HepG2 (cell line): ENCODE data around the gene MUC21. TPM values are rescaled to one million over a fixed set of nuclear protein-coding genes. Genes with fewer than 3 reads are reported as not detected.

ENCODE experiments used
- ATAC-seq: fragments of 200-7000 bp; cut with Tn5 transposase; 3 replicates; pipeline ENCODE4 v1.9.1; 2020; ENCODE audit warnings: mild to moderate bottlenecking, moderate library complexity
- BruUV-seq: library from RNA; stranded (reverse); fragments of 400-500 nt; replicated peaks from 2 replicates; lab custom pipeline; 2021; lab: Mats Ljungman, UMichigan
- CTCF ChIA-PET: fragments of 300-600 bp; formaldehyde crosslinking; extraction: SDS; loops from one replicate; lab custom pipeline; 2021; ENCODE audit warnings: low total read pairs, inconsistent platforms, low intra/inter-chr PET ratio; lab: Yijun Ruan, JAX
- POLR2A ChIA-PET: fragments of 350-600 bp; sonication (Branson Sonifier 250); formaldehyde crosslinking; loops from one replicate; lab custom pipeline; 2020; ENCODE audit warnings: antibody characterized with exemption, inconsistent platforms; lab: Yijun Ruan, JAX
- DNase-seq: peaks from one replicate; pipeline ENCODE4 v3.0.0-alpha.2; 2015; ENCODE audit warnings: low spot score
- FAIRE-seq: peaks from 3 replicates; lab custom pipeline; 2011; peaks lifted over from hg19 to GRCh38; lab: Jason Lieb, UNC
- H2AFZ ChIP-seq: one replicate; pipeline ENCODE4 v1.6.1; 2011; ENCODE audit warnings: low read length, inconsistent platforms
- H3K27ac ChIP-seq: fragments of 300-600 bp; 3 replicates; pipeline ENCODE4 v1.8.0; 2011; ENCODE audit warnings: mixed run types, mild to moderate bottlenecking, mixed read lengths, low read length, inconsistent platforms; ENCODE audit not compliant: insufficient read depth; ENCODE audit errors: extremely low read length
- H3K27me3 ChIP-seq, 2 experiments: fragments of 200-600 bp in 1 of 2; 2 replicates in 1 of 2; 3 replicates in 1 of 2; pipeline versions ENCODE4 v1.6.0 to v1.8.0; 2011; ENCODE audit warnings: low read length in 2 of 2, mild to moderate bottlenecking in 2 of 2, moderate library complexity in 2 of 2, inconsistent platforms in 1 of 2; ENCODE audit not compliant: insufficient read depth in 2 of 2, control insufficient read depth in 1 of 2
- H3K36me3 ChIP-seq, 2 experiments: fragments of 200-600 bp in 1 of 2; replicated peaks in 1 of 2; 2 replicates in 1 of 2; 3 replicates in 1 of 2; pipeline versions ENCODE4 v1.5.1 to v1.8.0; 2011; ENCODE audit warnings: low read length in 2 of 2, inconsistent platforms in 1 of 2; ENCODE audit not compliant: insufficient read depth in 2 of 2, control insufficient read depth in 1 of 2
- H3K4me1 ChIP-seq: 2 replicates; pipeline ENCODE4 v1.5.1; 2012; ENCODE audit warnings: low read length, inconsistent platforms; ENCODE audit not compliant: insufficient read depth
- H3K4me2 ChIP-seq: 2 replicates; pipeline ENCODE4 v1.6.0; 2011; ENCODE audit warnings: low read depth, low read length, inconsistent platforms
- H3K4me3 ChIP-seq, 3 experiments: fragments of 200-600 bp in 1 of 3; sonication (generic), shearing (Covaris generic) in 1 of 3; replicated peaks in 1 of 3; 2 replicates each; pipeline ENCODE4 v1.5.1; 2011 to 2016; ENCODE audit warnings: low read length in 3 of 3, inconsistent platforms in 2 of 3, low read depth in 2 of 3, mild to moderate bottlenecking in 2 of 3, control low read depth in 1 of 3, mixed read lengths in 1 of 3; ENCODE audit not compliant: insufficient read depth in 1 of 3
- H3K79me2 ChIP-seq: one replicate; pipeline ENCODE4 v1.6.1; 2011; ENCODE audit warnings: low read length, inconsistent platforms; ENCODE audit not compliant: insufficient read depth
- H3K9ac ChIP-seq: 2 replicates; pipeline ENCODE4 v1.6.0; 2011; ENCODE audit warnings: mild to moderate bottlenecking, low read depth, low read length, inconsistent platforms; ENCODE audit not compliant: insufficient read depth
- H3K9me3 ChIP-seq: 2 replicates; pipeline ENCODE4 v1.5.1; 2012; ENCODE audit warnings: mild to moderate bottlenecking, low read length
- H4K20me1 ChIP-seq: 2 replicates; pipeline ENCODE4 v1.6.0; 2011; ENCODE audit warnings: inconsistent platforms, mild to moderate bottlenecking, low read length, moderate library complexity; ENCODE audit not compliant: insufficient read depth
- HOXA7 ChIP-seq: sonication (generic); formaldehyde crosslinking; IDR thresholded peaks from 2 replicates; pipeline ENCODE4 v1.8.1; 2022; ENCODE audit warnings: mild to moderate bottlenecking, missing genetic modification reagents, moderate library complexity
- ISX ChIP-seq: sonication (generic); formaldehyde crosslinking; conservative IDR thresholded peaks from 2 replicates; pipeline ENCODE4 v1.5.0; 2020; ENCODE audit warnings: missing genetic modification reagents
- SAFB2 ChIP-seq: sonication (generic); formaldehyde crosslinking; IDR thresholded peaks from 2 replicates; pipeline ENCODE4 v1.5.1; 2020; ENCODE audit warnings: missing genetic modification reagents, low read depth, mild to moderate bottlenecking, borderline replicate concordance
- ZNF335 ChIP-seq: sonication (generic); formaldehyde crosslinking; IDR thresholded peaks from 2 replicates; pipeline ENCODE4 v1.4.0; 2020; ENCODE audit warnings: missing genetic modification reagents
- ZXDC ChIP-seq: sonication (generic); formaldehyde crosslinking; IDR thresholded peaks from 2 replicates; pipeline ENCODE4 v1.5.0; 2020; ENCODE audit warnings: mild to moderate bottlenecking, missing genetic modification reagents
- WGBS: methylation state at CpG from one replicate; pipeline ENCODE4 v1.1.6; 2017; ENCODE audit warnings: low lambda C conversion rate; 5-methylcytosine and 5-hydroxymethylcytosine counted together
- in situ Hi-C: cut with HindIII; loops from 2 replicates; pipeline ENCODE4 v1.10.0; 2017; ENCODE audit warnings: low pct_unique_long_range_greater_than_20kb; ENCODE audit not compliant: extremely low pct_ligation_motif_present
- intact Hi-C: fragments of 100-400 bp; cut with micrococcal nuclease; formaldehyde crosslinking; loops from one replicate; pipeline ENCODE4 v1.10.0; 2022; ENCODE audit not compliant: unreplicated experiment
- polyA plus RNA-seq, 8 experiments: library from polyadenylated mRNA; depleted of rRNA in 3 of 8; stranded (reverse) in 7 of 8; unstranded in 1 of 8; fragments of >200 nt; fragmentation: Illumina TruSeq in 4 of 8; extraction: Trizol in 4 of 8; gene quantifications; 2 replicates each; pipeline versions ENCODE4 v1.2.1 to v1.2.3, GENCODE V29; 2011 to 2016; ENCODE audit warnings: low read depth in 4 of 8, missing spikeins in 1 of 8, mixed read lengths in 1 of 8; ENCODE audit not compliant: insufficient read depth in 1 of 8
- total RNA-seq, 5 experiments: library from RNA; depleted of rRNA; stranded (reverse); fragments of >200 nt; fragmentation: Illumina TruSeq; extraction: Trizol; gene quantifications; 2 replicates each; pipeline ENCODE4 v1.2.3, GENCODE V29; 2016; ENCODE audit warnings: low read depth in 1 of 5

Gene MUC21
- total and polyA plus RNA-seq, 2 of the 13 experiments (the other 11 are each of a cell fraction or from before 2014, with no cell fraction given), result not detected

- Histone ChIP-seq H3K4me1 (no peaks in the 10 kb centered on the region), H3K79me2 (no peaks in the 10 kb centered on the region), H2AFZ (no peak overlapping the region), H3K4me3 (no peak overlapping the region), H4K20me1 (no peaks in the 10 kb centered on the region), H3K27me3 (0 out of 5 replicates have a peak, but pooled peaks cover 0 to 7% of the 10 kb centered on the region in 2 experiments), H3K36me3 (no peaks in the 10 kb centered on the region), H3K9ac (no peak overlapping the region), H3K27ac (no peak overlapping the region), H3K9me3 (no peaks in the 10 kb centered on the region), H3K4me2 (no peak overlapping the region)
- in situ Hi-C loops (no loop called here), intact Hi-C loops (no loop called here)
- DNase-seq (no peak), FAIRE-seq (no peak), ATAC-seq (no peak)
- BruUV-seq, result no TSS peak
- CTCF ChIA-PET, result no interaction called here
- TF ChIP-seq ISX (CRISPR knock-in tag) (no peak), ZNF335 (CRISPR knock-in tag) (no peak), SAFB2 (CRISPR knock-in tag) (no peak), ZXDC (CRISPR knock-in tag) (no peak), HOXA7 (no peak)
- 72% methylated on average over 9 of the region's 9 CpGs for WGBS
- POLR2A ChIA-PET, result no interaction called here
Measured at GRCh38 chr6:30988209-30988825, 4.8 kb downstream of the MUC21 start.
